ENCODE results near the gene METTL8. TPM values are rescaled to one million over a fixed set of nuclear protein-coding genes. Genes with fewer than 3 reads are reported as not detected.
"Not testable (repeated sequence)": the region's sequence is repeated elsewhere in the genome, so short reads cannot be mapped to it uniquely, and the experiment has no call there.

METTL8 gene
- total RNA-seq, 2 donors from 2014 or later, result 8.1 to 18.0 TPM

DNA sequence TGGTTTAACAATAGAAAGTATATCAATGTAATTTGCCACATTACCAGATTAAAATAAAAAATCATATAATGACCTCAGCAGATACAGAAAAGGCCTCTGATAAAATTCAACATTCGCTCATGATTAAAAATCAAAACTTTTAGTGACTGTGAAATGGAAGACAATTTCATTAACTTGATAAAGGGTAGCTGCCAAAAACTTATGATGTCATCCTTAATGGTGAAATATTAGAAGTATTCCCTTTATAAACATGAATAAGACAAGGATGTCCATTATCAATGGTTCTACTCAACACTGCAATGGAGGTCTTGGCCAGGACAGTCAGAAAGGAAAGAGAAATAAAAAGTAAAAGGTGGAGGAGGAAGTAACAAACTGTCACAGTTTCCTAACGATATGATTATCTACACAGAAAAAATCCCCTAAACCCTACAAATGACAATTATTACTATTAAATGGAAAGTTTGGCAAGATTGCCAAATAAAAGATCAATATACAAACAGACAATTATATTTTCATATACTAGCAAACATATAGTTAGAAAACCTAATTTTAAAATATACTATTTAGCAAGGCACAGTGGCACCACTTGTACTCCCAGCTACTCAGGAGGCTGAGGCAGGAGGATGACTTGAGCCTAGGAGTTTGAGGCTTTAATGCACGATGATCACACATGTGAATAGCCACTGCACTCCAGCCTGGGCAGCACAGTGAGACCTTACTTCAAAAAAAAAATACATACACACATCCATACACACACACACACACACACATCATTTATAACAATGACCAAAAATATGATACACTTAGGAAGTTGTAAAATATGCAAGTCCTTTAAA lies 12.8 kb downstream of the METTL8 start:
- TF ChIP-seq POLR2A (IDR thresholded peaks at IDR 0.05) (no peak), CTCF (IDR thresholded peaks at IDR 0.05) (no peak), POLR2AphosphoS5 (IDR thresholded peaks at IDR 0.05) (no peak)
- H3K27me3 ChIP-seq (replicated peaks; ENCODE audit: insufficient read depth), result no peaks in the 10 kb centered on the region
- DNase-seq (ENCODE audit: low spot score), result no peak
- intact Hi-C loops (cut with DNase I), result no loop called here
- no peak overlapping the region for H3K27ac ChIP-seq
- H3K36me3 ChIP-seq, result no peaks in the 10 kb centered on the region
- H3K4me3 ChIP-seq, result no peak overlapping the region
- H3K4me1 ChIP-seq (replicated peaks), result no peaks in the 10 kb centered on the region
- H3K9me3 ChIP-seq, result no peaks in the 10 kb centered on the region
- 94% methylated on average over 3 of the region's 3 CpGs for WGBS

DNA sequence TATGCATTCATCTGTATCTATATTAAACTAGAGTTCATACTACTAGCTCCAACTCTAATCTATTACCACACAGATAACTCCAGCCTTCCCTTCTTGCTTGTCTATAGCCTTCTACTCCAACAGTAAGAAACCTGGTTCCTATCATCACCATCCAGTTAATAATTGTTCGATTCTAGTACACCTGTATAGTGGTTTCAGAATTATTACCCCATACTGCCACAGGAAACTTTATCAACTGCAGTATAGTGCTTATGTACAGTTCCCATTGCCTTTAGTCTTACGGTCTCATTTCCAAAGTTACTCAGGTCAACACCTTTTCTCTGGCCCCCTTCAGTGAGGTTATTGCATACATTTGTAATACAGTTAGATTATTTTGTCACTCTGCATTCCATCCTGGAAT lies 14.5 kb downstream of the METTL8 start:
- no peaks in the 10 kb centered on the region for H3K36me3 ChIP-seq
- no peak overlapping the region for H3K4me3 ChIP-seq
- H3K9me3 ChIP-seq, result no peaks in the 10 kb centered on the region
- DNase-seq (ENCODE audit: low spot score), result no peak
- H3K4me1 ChIP-seq (replicated peaks), result no peaks in the 10 kb centered on the region
- intact Hi-C loops (cut with DNase I), result loop anchor here (5.0 kb wide), 2 partner anchors 72 to 262 kb away; no protein-coding TSS in a partner anchor
- no peaks in the 10 kb centered on the region for H3K27me3 ChIP-seq (replicated peaks; ENCODE audit: insufficient read depth)
- no peak overlapping the region for H3K27ac ChIP-seq
- TF ChIP-seq POLR2AphosphoS5 (IDR thresholded peaks at IDR 0.05) (no peak), POLR2A (IDR thresholded peaks at IDR 0.05) (no peak), CTCF (IDR thresholded peaks at IDR 0.05) (no peak)
- 94% methylated on average over 2 of the region's 2 CpGs for WGBS

- H3K4me3 ChIP-seq, result no peak overlapping the region
- peak overlapping the region; percentile 17 to 59 for H3K27ac ChIP-seq
- H3K9me3 ChIP-seq, result no peaks in the 10 kb centered on the region
- no peak for TF ChIP-seq POLR2A (IDR thresholded peaks at IDR 0.05)
- TF ChIP-seq POLR2AphosphoS5 (IDR thresholded peaks at IDR 0.05), result peak; percentile 88
- TF ChIP-seq CTCF (IDR thresholded peaks at IDR 0.05), result peak; percentile 66 to 91 (median 90)
- DNase-seq (ENCODE audit: low spot score), result peak; percentile 94
- 33% methylated on average over 7 of the region's 7 CpGs for WGBS
- no peaks in the 10 kb centered on the region for H3K36me3 ChIP-seq
- no peaks in the 10 kb centered on the region for H3K27me3 ChIP-seq (replicated peaks; ENCODE audit: insufficient read depth)
- intact Hi-C loops (cut with DNase I), result loop anchor here (2.0 to 5.0 kb wide), 3 partner anchors 69 to 443 kb away; no protein-coding TSS in a partner anchor
- no peaks in the 10 kb centered on the region for H3K4me1 ChIP-seq (replicated peaks)
Measured at GRCh38 chr2:171416009-171416926, 17.5 kb downstream of the METTL8 start.

DNA sequence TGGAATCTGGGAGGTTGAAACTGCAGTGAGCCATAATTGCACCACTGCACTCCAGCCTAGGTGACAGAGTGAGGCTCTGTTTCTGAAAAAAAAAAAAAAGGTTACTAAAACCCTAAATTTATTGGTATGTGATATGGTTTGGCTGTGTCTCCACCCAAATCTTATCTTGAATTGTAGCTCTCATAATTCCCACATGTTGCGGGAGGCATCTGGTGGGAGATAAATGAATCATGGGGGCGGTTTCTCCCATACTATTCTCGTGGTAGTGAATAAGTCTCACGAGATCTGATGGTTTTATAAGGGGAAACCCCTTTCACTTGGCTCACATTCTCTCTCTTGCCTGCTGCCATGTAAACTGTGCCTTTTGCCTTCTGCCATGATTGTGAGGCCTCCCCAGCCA lies 19.1 kb downstream of the METTL8 start:
- not testable (repeated sequence) for H3K36me3 ChIP-seq; H3K4me1 ChIP-seq (replicated peaks); H3K4me3 ChIP-seq; H3K9me3 ChIP-seq; H3K27ac ChIP-seq; H3K27me3 ChIP-seq (replicated peaks; ENCODE audit: insufficient read depth); DNase-seq (ENCODE audit: low spot score)
- intact Hi-C loops (cut with DNase I), result loop anchor here (5.0 kb wide), 2 partner anchors 67 to 257 kb away; no protein-coding TSS in a partner anchor
- 86% methylated on average over 4 of the region's 4 CpGs for WGBS

- no peaks in the 10 kb centered on the region for H3K9me3 ChIP-seq
- H3K27me3 ChIP-seq (replicated peaks; ENCODE audit: insufficient read depth), result no peaks in the 10 kb centered on the region
- 33% methylated on average over 2 of the region's 2 CpGs for WGBS
- no peaks in the 10 kb centered on the region for H3K36me3 ChIP-seq
- TF ChIP-seq POLR2AphosphoS5 (IDR thresholded peaks at IDR 0.05), result no peak
- TF ChIP-seq CTCF (IDR thresholded peaks at IDR 0.05), result no peak
- no peak for TF ChIP-seq POLR2A (IDR thresholded peaks at IDR 0.05)
- intact Hi-C loops (cut with DNase I), result no loop called here
- no peak for DNase-seq (ENCODE audit: low spot score)
- H3K4me3 ChIP-seq, result no peak overlapping the region
- no peak overlapping the region for H3K27ac ChIP-seq
- H3K4me1 ChIP-seq (replicated peaks), result no peaks in the 10 kb centered on the region
Measured at GRCh38 chr2:171412571-171413175, 21.1 kb downstream of the METTL8 start.

Measured in prostate gland (tissue), 2 donors.